Activated CD4-positive, alpha-beta memory T cell treated with anti-CD3 and anti-CD28 coated beads for 36 hours (primary cell): ENCODE data around the gene AP5S1. TPM values are rescaled to one million over a fixed set of nuclear protein-coding genes. Genes with fewer than 3 reads are reported as not detected.

ENCODE experiments used
- CTCF ChIA-PET: fragments of 350-600 bp; sonication (Branson Sonifier 250); formaldehyde crosslinking; loops from one replicate; lab custom pipeline; 2021; ENCODE audit warnings: antibody characterized with exemption, inconsistent platforms; lab: Charles Lee
- POLR2A ChIA-PET: fragments of 350-600 bp; sonication (Branson Sonifier 250); formaldehyde crosslinking; loops from one replicate; lab custom pipeline; 2021; ENCODE audit warnings: antibody characterized with exemption; lab: Charles Lee
- DNase-seq: peaks from one replicate; pipeline ENCODE4 v3.0.0-alpha.2; 2020
- H3K27ac Mint-ChIP-seq: one replicate; pipeline ENCODE4 v1.8.0; 2021; ENCODE audit warnings: mixed read lengths
- H3K27me3 Mint-ChIP-seq: one replicate; pipeline ENCODE4 v1.8.0; 2021; ENCODE audit warnings: mixed read lengths
- H3K36me3 Mint-ChIP-seq: one replicate; pipeline ENCODE4 v1.8.0; 2021; ENCODE audit warnings: mixed read lengths
- H3K4me1 Mint-ChIP-seq: one replicate; pipeline ENCODE4 v1.8.0; 2021; ENCODE audit warnings: low read depth, mixed read lengths
- H3K4me3 Mint-ChIP-seq: one replicate; pipeline ENCODE4 v1.8.0; 2021; ENCODE audit warnings: mild to moderate bottlenecking, mixed read lengths
- H3K9me3 Mint-ChIP-seq: one replicate; pipeline ENCODE4 v1.8.0; 2021; ENCODE audit warnings: mixed read lengths
- intact Hi-C: fragments of 100-400 bp; cut with micrococcal nuclease; formaldehyde crosslinking; loops from one replicate; pipeline ENCODE4 v1.15.1; 2023
- total RNA-seq, 2 experiments: library from RNA; stranded (reverse); gene quantifications; one replicate each; pipeline ENCODE4 v1.2.3, GENCODE V29; 2021

Gene AP5S1
- total RNA-seq, 2 experiments from 2014 or later: 9.1 to 10.0 TPM

GRCh38 chr20:3865887-3866407, 45.6 kb downstream of the AP5S1 start:
- intact Hi-C loops: no loop called here
- no peak for DNase-seq
- H3K4me1 Mint-ChIP-seq: no peaks in the 10 kb centered on the region
- H3K27me3 Mint-ChIP-seq: no peaks in the 10 kb centered on the region
- no peaks in the 10 kb centered on the region for H3K9me3 Mint-ChIP-seq
- CTCF ChIA-PET: interaction anchor here (1.1 to 1.3 kb wide), 3 partner anchors 11 to 219 kb away, joined by 3 read pairs; no protein-coding TSS in a partner anchor
- no peak overlapping the region for H3K27ac Mint-ChIP-seq
- POLR2A ChIA-PET: no interaction called here
- H3K36me3 Mint-ChIP-seq: peaks cover 39% of the 10 kb centered on the region
- no peak overlapping the region for H3K4me3 Mint-ChIP-seq

GRCh38 chr20:3866464-3866863, 46.1 kb downstream of the AP5S1 start:
- H3K27ac Mint-ChIP-seq: no peak overlapping the region
- DNase-seq: no peak
- ChIA-PET CTCF (interaction anchor here (1.1 to 1.3 kb wide), 3 partner anchors 12 to 219 kb away, joined by 3 read pairs; no protein-coding TSS in a partner anchor), POLR2A (no interaction called here)
- no peaks in the 10 kb centered on the region for H3K27me3 Mint-ChIP-seq
- H3K4me1 Mint-ChIP-seq: no peaks in the 10 kb centered on the region
- intact Hi-C loops: no loop called here
- no peak overlapping the region for H3K4me3 Mint-ChIP-seq
- peaks cover 38% of the 10 kb centered on the region for H3K36me3 Mint-ChIP-seq
- H3K9me3 Mint-ChIP-seq: no peaks in the 10 kb centered on the region

- POLR2A ChIA-PET: interaction anchor here (0.6 to 0.9 kb wide), 2 partner anchors 16 to 89 kb away, joined by 3 read pairs; no protein-coding TSS in a partner anchor
- Mint-ChIP-seq H3K4me1 (no peaks in the 10 kb centered on the region), H3K36me3 (peaks cover 33% of the 10 kb centered on the region), H3K4me3 (no peak overlapping the region), H3K27ac (no peak overlapping the region), H3K9me3 (no peaks in the 10 kb centered on the region), H3K27me3 (no peaks in the 10 kb centered on the region)
- no peak for DNase-seq
- CTCF ChIA-PET: interaction anchor here (0.7 to 1.0 kb wide), 2 partner anchors 47 to 312 kb away, joined by 3 to 4 read pairs; no protein-coding TSS in a partner anchor
- intact Hi-C loops: no loop called here
Measured at GRCh38 chr20:3867802-3868201, 47.5 kb downstream of the AP5S1 start.

GRCh38 chr20:3869839-3870634, 49.7 kb downstream of the AP5S1 start:
- CTCF ChIA-PET: interaction anchor here (0.6 kb wide), 1 partner anchor 15 kb away, joined by 3 read pairs; no protein-coding TSS in a partner anchor
- POLR2A ChIA-PET: no interaction called here
- no peaks in the 10 kb centered on the region for H3K27me3 Mint-ChIP-seq
- peaks cover 28% of the 10 kb centered on the region for H3K36me3 Mint-ChIP-seq
- no peaks in the 10 kb centered on the region for H3K9me3 Mint-ChIP-seq
- no peak overlapping the region for H3K4me3 Mint-ChIP-seq
- no peaks in the 10 kb centered on the region for H3K4me1 Mint-ChIP-seq
- no peak for DNase-seq
- intact Hi-C loops: no loop called here
- no peak overlapping the region for H3K27ac Mint-ChIP-seq

- intact Hi-C loops: no loop called here
- no peak for DNase-seq
- H3K36me3 Mint-ChIP-seq: peaks cover 28% of the 10 kb centered on the region
- H3K27ac Mint-ChIP-seq: no peak overlapping the region
- peaks cover 2% of the 10 kb centered on the region for H3K4me1 Mint-ChIP-seq
- CTCF ChIA-PET: interaction anchor here (1.2 kb wide), 1 partner anchor 17 kb away, joined by 6 read pairs; no protein-coding TSS in a partner anchor
- H3K27me3 Mint-ChIP-seq: no peaks in the 10 kb centered on the region
- POLR2A ChIA-PET: interaction anchor here (0.5 kb wide), 1 partner anchor 8 kb away, joined by 3 read pairs; no protein-coding TSS in a partner anchor
- no peak overlapping the region for H3K4me3 Mint-ChIP-seq
- H3K9me3 Mint-ChIP-seq: no peaks in the 10 kb centered on the region
Measured at GRCh38 chr20:3871550-3872265, 51.4 kb downstream of the AP5S1 start.

GRCh38 chr20:3873507-3873906, 53.2 kb downstream of the AP5S1 start:
- CTCF ChIA-PET: no interaction called here
- Mint-ChIP-seq H3K36me3 (peaks cover 28% of the 10 kb centered on the region), H3K4me1 (peaks cover 4% of the 10 kb centered on the region), H3K4me3 (no peak overlapping the region), H3K27ac (no peak overlapping the region), H3K9me3 (no peaks in the 10 kb centered on the region), H3K27me3 (no peaks in the 10 kb centered on the region)
- intact Hi-C loops: no loop called here
- no peak for DNase-seq
- POLR2A ChIA-PET: no interaction called here

GRCh38 chr20:3874194-3874844, 54.0 kb downstream of the AP5S1 start:
- ChIA-PET POLR2A (no interaction called here), CTCF (interaction anchor here (1.0 kb wide), 1 partner anchor 19 kb away, joined by 3 read pairs; no protein-coding TSS in a partner anchor)
- H3K27ac Mint-ChIP-seq: no peak overlapping the region
- intact Hi-C loops: no loop called here
- no peak for DNase-seq
- no peak overlapping the region for H3K4me3 Mint-ChIP-seq
- H3K27me3 Mint-ChIP-seq: no peaks in the 10 kb centered on the region
- no peaks in the 10 kb centered on the region for H3K9me3 Mint-ChIP-seq
- H3K36me3 Mint-ChIP-seq: peaks cover 28% of the 10 kb centered on the region
- H3K4me1 Mint-ChIP-seq: peaks cover 4% of the 10 kb centered on the region

GRCh38 chr20:3875378-3875974, 55.1 kb downstream of the AP5S1 start:
- intact Hi-C loops: no loop called here
- no peak for DNase-seq
- ChIA-PET CTCF (interaction anchor here (1.0 to 1.6 kb wide), 2 partner anchors 20 to 209 kb away, joined by 3 to 5 read pairs; no protein-coding TSS in a partner anchor), POLR2A (interaction anchor here (0.6 kb wide), 1 partner anchor 20 kb away, joined by 3 read pairs; no protein-coding TSS in a partner anchor)
- Mint-ChIP-seq H3K9me3 (no peaks in the 10 kb centered on the region), H3K27ac (no peak overlapping the region), H3K4me3 (no peak overlapping the region), H3K36me3 (peaks cover 28% of the 10 kb centered on the region), H3K4me1 (peaks cover 4% of the 10 kb centered on the region), H3K27me3 (no peaks in the 10 kb centered on the region)

GRCh38 chr20:3876000-3876399, 55.7 kb downstream of the AP5S1 start:
- Mint-ChIP-seq H3K27me3 (no peaks in the 10 kb centered on the region), H3K36me3 (peaks cover 23% of the 10 kb centered on the region), H3K9me3 (no peaks in the 10 kb centered on the region), H3K27ac (no peak overlapping the region), H3K4me1 (peaks cover 4% of the 10 kb centered on the region), H3K4me3 (no peak overlapping the region)
- intact Hi-C loops: no loop called here
- ChIA-PET CTCF (interaction anchor here (0.6 to 1.6 kb wide), 2 partner anchors 59 to 209 kb away, joined by 3 to 5 read pairs; no protein-coding TSS in a partner anchor), POLR2A (no interaction called here)
- no peak for DNase-seq

- Mint-ChIP-seq H3K9me3 (no peaks in the 10 kb centered on the region), H3K27me3 (no peaks in the 10 kb centered on the region), H3K4me1 (peaks cover 4% of the 10 kb centered on the region), H3K27ac (no peak overlapping the region), H3K4me3 (no peak overlapping the region), H3K36me3 (peaks cover 19% of the 10 kb centered on the region)
- no peak for DNase-seq
- intact Hi-C loops: no loop called here
- ChIA-PET CTCF (interaction anchor here (0.6 to 1.6 kb wide), 2 partner anchors 58 to 208 kb away, joined by 3 to 5 read pairs; no protein-coding TSS in a partner anchor), POLR2A (interaction anchor here (1.7 kb wide), 1 partner anchor 11 kb away, joined by 6 read pairs; no protein-coding TSS in a partner anchor)
Measured at GRCh38 chr20:3876676-3877075, 56.3 kb downstream of the AP5S1 start.
